NCI-H748 treated with DMSO at 0.1 percent for 48 hours (cell line): ENCODE results near the gene NKAIN4.

Experiments used
- DNase-seq: peaks from one replicate; lab custom pipeline; 2025; lab: John Stamatoyannopoulos, UW

The NKAIN4 gene

DNA sequence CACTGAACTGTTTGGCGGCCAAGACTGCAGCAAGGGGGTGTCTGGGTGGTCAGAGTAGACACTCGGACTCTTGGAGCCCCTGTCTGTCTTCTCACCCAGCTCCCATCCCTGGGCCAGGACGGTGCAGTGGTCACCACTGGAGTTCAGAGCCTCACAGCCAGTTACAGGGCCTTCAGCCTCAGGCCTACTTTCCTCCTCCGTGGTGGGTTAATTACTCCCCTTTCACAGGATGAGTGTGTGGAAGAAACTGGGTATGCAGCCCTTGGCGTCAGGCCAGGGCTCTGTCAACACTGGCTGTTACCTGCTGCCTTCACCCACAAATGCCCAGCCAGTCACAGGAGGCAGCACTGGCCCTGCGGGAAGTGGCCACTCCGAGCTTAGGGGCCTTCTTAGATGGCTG lies 36.6 kb downstream of the NKAIN4 start:
- no peak for DNase-seq

DNA sequence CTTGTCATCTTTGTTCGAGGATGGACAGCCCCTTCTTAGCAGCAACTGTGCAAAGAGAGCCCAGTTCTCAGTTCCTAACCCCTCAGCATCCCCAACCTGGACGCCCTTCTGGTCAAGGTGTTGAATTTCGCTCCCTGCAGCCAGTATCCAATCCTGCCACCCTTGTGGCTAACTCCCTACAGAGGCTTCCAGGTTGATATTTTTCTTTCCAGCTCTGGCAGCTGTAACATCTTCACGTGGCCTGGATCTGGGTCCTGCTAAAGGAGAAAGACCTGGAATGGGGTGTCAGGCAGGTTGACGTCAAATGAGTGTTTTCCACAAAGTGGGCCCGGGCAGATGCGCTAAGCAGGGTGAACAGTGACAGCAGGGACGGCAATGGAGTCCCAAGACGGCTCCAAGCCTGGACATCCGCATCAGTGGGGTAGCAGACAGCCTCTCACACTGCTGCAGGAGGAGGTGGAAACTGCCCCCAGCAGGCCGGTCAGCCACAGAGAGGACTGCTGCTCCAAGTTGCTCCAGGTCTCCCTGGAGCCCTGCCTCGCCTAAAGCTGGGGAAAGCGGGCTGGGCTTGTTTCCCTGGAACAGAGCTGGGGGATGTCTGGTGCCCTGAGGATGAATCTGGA lies 37.3 kb downstream of the NKAIN4 start:
- DNase-seq, result no peak

DNA sequence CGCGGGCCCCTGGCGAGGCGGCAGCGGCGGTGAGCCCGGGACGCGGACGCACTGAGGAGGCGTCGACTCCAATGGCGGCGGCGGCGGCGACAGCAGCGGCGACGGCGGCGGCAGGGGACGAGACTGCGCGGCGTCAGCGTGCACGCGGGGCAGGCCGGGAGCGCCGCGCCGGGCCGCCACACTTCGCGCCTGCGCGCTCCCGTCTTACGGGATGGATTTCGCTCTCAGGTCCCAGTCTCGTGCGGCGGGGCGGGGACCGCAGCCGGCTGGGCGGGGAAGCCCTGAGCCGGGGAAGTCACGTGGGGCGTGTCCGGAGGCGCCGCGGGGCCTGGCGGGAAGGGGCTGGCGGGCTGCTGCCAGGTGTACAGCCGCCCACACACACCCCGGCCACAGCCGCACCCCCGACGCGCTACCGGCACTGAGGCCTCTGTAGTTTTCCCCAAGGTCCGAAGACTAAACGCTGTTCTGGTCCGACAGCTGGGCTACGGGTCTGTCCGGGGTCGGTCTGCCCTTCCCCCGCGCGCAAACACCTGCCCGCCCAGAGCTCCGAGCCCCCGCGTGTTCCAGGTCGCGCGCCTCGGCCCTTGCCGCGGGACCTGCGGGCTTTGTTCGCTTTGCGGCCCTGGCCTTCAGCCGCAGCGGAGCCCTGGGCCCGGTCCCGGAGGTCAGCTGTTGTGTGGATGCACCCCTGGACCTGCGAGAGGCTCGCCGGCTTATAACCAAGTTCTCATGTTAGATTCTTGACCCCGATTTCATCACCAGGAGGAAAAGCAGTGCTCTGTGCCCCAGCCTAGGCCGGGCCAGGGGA lies 38.0 kb downstream of the NKAIN4 start, which contains the start of gene YTHDF1:
TSS of gene YTHDF1 (minus strand) at position 91 of the 808 bp plus-strand sequence. CDS start 239 bp downstream, outside the sequence.
- DNase-seq, result peak; percentile 74

DNA sequence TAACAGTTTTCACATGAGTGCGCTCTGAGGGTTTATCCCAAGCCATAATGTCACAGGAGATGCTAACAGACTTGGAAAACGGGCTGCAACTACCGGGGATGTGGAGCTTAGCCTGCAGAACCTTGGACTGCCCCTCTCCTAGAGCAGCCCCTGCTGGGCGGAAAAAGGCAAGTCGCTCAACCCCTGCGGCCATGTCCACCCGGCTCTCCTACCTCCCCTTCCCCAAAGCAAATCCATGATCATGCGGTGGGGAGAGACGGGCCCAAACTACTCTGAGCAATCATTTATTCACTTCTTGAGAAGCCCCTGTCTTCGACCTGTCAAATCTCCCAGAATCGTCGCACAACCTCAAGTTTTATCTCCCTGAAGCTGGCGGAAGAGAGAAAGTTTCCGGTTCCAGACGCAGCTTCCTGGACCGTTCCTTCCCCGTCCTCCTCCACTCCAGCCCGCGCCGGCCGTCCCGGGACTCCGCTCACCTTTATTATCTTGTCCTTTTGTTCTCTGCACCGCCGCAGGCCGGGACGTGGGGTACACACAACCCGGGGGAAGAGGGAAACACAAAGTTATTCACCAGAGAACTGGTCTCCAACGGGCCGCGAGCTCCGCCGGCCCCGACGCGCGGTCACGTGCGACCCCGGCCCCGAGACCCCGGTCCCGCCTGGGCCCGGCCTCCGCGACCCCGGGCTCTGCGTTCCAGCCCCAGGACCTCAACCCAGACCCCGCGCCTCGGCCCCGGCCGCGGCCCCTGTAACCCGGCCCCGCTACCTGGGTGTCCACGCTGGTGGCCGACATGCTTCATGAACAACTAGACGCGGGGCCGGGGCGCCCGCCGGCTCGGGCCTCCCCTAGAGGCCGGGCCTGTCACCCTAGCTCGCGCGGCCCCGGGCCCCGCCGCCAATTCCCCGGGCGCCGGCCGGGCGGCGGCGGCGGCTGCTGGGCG lies 38.9 kb downstream of the NKAIN4 start:
- no peak for DNase-seq

DNA sequence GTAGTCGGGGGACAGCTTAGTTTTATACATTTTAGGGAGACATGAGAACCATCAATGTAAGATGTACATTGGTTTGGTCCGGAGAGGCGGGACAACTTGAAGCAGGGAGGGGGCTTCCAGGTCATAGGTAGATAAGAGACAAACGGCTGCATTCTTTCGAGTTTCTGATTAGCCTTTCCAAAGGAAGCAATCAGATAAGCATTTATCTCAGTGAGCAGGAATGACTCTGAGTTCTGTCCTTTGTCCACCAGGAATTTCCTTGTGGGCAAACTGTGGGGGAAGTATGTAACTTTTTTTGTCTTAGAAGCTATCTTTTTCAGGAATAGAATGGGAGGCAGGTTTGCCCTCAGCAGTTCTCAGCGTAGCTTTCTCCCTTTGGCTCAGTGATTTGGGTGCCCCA lies 39.7 kb downstream of the NKAIN4 start:
- no peak for DNase-seq

DNA sequence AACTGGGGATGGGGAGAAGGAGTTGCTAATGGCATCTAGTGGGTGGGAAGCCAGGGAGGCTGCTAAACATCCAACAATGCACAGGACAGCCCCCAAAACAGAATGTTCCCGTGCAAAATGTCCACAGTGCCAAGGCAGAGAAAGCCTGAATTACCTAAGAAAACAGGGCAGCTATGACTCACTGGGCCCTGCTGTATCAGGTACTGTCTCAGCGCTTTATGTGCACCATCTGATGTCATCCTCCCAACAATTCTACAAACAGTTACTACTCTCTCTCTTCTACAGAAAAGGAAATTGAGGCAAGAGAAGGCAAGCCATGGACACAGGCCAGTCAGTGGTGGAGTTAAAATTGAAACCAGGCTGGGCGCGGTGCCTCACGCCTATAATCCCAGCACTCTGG lies 41.5 kb downstream of the NKAIN4 start:
- DNase-seq, result no peak

DNA sequence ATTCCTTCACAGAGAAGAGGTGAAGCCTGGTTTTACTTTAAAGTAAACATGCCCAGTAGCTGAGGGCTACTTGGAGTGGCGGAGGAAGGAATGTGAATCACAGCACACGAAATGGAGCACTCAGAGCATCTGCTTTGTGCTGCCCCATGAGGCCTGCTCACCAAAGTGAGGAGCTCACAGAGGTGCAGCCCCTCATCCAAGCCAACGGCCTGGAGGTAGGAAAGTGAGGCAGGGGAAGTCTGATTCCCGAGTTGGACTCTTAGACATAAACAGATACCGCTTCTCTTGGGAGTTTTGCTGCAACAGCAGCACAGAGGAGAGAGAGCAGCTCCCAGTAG lies 41.9 kb downstream of the NKAIN4 start:
- no peak for DNase-seq

DNA sequence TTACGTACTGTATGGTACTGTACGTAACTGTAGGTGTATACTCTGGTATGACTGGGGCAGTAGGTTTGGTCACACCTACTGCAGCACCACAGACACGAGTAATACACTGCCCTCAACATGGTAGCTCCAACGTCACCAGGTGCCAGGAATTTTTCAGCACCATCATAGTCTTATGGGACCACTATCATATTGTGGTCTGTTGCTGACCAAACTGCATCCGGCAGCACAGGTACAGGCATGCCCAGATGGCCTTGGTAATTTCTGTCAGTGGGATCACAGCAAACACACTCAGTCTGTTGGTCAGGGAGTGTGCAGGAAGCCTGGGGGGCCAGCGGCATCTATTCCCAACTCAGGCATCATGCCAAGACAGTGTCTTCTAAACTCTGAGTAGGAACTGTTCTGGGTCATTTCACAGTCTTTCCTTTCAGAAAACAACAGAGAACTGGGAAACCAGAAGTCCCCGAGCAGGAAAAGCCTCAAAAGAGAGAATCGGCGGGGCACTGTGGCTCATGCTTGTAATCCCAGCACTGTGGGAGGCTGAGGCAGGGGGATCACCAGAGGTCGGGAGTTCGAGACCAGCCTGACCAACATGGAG lies 44.2 kb downstream of the NKAIN4 start:
- no peak for DNase-seq

DNA sequence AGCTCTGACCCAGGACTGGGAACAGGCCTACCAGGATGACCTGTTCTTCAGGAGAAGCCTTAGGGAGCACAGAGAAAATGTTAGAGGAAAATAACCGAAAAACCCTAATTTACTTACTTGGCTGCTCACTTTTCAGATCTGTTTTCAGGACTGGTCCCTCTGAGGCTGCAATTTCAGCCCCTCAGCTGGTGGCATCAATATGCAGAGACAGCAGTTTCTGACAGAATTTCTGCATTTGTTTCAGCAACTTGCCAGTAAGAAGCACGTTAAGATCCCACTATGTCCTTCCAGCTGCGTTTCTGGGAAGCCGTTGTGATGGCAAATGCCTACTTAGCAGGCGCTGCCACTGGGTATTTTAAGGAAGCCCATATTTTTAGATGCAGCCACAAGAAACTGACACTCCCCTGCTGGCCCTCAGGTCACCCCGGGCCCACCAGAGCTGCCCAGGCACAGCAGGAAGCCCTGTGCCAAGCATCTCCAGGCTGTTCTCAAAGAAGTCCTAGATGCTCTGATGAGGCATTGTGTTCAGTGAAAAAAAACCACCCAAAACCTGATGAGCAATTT lies 45.8 kb downstream of the NKAIN4 start:
- no peak for DNase-seq

DNA sequence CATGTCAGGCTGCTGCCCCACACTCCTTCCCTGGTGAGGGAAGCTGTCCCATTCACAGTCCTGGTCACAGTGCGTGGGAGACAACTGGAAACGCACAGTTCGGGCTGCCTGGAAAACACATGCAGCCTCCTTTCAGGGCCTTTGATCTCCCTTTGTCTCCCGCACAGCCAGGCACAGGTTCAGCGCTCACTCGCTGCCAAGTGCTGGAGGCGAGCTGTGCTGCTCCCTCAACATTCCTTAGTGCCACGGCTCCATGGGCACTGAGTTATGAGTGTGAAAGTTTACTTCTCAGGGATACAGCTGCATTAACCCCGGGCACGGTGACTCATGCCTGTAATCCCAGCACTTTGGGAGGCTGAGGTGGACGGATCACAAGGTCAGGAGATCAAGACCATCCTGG lies 47.4 kb downstream of the NKAIN4 start:
- no peak for DNase-seq

DNA sequence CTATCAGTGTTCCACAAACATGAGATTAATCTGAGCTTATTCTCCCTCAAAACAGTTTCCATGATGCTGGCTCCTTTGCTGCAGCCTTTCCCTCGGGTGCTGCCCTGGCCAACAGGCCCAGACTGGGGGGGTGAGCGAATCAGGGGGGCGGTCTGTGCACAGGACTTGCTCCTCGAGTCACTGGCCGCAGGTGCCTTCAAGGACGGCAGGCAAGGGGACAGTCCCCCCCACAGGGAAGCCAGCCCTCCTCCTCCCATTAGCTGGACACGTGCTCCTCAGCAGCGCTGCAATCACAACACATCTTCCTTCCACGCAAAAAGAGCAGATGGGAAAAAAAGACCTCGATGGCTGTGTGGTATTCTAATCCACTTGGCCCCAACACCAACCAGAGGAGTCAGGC lies 48.4 kb downstream of the NKAIN4 start:
- no peak for DNase-seq

DNA sequence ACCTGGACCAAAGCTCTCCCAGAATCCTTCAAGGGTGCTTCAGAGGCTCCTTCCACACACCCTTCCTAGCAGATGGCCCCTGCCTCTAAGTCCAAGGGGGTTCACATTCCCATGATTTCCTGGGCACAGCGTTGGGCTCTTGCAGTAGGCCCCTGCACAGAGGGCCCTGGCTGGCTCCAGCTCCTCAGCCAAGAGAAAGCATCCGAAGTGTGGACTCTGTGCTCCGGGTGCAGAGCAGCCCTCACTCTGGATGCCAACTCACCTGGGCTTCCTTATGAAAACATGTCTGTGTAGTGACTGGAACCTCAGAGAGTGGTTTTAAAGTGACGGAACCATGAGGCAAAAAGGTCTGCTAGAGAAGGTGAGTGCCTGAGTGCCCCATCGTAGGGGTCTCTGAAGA lies 49.9 kb downstream of the NKAIN4 start:
- DNase-seq, result no peak

DNA sequence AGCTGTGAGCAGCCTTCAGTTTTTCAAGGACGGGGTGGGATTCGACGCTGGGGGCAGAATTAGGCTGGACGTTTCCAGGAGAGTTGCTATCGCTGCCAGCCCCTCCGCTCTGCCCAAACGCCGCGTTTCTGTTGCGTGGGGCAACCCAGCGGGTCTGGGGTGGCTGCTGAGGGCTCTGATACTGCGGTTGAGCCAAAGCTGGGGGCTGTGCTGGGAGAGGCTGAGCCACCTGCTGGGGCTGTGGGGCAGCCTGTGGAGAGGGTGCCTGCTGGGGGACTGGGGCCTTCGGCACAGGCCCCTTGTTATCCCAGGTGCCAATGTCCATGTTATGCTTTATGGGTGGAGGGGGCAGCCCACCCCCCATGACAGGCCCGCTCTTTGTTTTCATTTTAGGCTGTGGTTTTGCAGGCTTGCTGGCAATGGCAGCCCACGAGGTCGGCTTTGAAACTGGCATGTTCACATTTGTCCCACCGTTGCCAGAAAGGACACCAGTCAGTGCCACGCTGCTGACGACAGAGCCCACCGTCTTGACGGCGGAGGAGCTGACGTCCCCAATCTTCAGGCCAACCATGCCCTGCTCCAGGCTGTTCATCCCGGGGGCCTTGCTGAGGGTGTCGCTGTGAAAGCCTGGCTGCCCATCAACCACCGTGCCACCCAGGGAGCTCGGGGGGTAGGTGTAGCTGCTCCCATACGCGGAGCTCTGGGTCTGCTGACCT lies 51.3 kb downstream of the NKAIN4 start:
- DNase-seq, result no peak

DNA sequence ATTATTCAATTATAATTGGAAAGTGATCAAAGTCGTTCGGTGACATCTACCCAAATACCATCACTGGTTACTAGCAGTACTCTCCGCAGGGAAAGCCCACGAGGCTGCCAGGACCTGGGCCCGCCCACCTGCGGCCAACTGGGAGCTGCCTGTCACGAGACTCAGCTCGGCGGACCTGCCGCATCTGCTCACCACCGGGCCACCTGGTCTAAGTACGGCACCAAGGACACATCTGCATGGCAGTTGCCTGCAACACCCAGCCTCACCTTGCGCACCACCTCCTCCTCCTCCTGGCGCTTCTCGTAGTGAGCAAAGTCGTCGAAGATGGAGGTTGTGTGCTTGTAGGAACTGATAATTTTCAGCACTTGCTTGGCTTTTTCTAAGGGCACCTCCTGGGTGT lies 52.2 kb downstream of the NKAIN4 start:
- DNase-seq, result no peak

DNA sequence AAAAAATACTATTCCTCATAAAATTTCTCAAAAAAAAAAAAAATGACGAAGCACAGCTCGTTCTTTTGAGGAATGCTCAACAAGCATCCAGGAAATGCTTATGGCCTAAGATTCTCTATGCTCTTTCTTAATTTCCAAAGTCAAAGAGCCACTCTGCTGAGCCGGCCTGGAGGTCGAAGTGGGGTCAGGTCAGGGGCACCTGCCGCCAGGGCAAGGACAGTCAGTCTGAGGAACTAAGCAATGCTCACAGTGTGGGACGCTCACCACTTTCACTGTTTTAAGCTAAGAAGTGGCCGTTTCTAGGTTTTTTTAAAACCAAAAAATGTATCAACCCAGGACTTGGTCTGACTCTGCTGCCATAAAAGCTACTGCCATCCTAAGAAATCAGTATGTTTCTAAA lies 55.7 kb downstream of the NKAIN4 start:
- no peak for DNase-seq

DNA sequence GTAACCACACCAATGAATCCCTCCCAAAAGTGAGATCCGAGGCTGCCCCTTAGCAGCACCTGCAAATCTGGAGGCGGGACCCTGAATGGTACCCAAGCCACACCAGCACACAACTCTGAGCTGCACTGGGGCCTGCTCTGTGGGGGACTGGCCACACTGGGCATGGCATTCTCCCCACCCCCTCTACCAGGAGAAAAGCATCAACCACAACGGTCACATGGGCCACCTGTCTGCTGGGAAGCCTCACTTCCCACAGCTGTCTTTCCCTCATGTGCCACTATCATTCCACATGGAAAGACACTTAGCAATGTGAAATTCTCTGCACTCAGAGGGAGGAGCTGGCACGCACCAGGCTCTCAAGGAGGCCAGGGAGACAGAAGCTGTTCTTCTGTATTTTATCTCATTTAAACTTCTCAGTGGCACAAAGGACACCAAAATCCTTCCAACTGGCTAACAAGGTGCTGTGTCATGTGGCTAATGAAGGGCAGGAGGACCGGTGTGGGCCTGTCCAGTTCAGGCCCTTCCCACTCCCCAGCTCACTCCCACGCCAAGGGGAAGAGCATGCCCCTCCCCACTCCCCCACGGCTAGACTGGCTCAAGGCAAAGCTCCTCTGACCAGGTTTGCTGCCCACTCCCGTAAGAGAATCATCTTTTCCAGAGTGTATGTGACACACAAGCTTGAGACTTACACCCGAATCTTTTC lies 57.3 kb downstream of the NKAIN4 start:
- DNase-seq, result no peak

DNA sequence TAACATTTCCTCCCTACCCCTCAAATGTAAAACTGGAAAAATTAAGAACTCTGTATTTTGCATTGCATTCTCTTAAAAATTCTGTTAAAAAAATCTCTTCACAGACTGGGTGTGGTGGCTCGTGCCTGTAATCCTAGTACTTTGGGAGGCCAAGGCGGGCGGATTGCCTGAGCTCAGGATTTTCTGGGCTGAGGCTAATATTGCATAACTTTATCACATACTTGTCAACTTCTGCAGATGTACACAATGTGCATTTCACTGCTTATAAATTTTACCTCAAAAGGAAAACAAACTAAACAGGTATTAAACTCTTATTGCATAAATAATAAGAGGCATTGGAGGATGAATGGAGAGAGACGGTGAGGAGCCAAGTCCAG lies 59.5 kb downstream of the NKAIN4 start:
- no peak for DNase-seq

DNA sequence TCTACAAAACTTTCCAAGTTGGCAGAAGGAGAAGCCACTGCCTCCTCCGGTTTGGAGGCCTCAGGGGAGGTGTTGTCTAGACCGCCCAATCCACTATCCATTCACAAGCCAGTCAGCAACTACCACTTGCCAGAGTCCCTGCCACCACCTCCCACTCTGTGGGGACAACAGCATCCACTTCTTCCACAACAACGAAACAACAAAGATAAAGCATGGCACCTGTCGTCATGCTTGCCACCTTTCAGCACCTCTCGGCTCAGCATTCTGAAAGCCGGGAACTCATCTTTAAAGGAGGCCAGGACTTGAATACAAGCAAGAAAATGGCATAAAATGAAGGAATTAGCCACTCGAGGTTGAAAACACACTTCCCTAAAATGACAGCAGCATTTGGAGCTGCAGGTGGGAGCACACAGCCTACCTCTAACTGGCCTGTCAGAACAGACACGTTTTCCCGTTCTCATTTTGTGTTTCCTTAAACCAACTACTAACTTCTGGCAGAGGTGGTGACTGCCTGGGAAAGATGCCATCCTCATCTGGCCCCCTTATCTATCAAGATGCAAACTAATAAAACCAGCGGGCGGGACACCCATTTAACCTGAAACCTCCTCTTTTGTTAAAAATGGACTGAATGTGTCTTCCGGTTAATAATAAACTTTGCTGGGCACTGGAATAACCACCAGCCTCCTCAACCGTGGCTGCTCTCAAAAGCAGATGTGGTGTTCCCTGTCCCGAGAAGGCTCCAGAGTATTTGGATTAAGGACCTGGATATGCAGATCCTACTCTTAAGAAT lies 60.1 kb downstream of the NKAIN4 start:
- DNase-seq, result no peak

DNA sequence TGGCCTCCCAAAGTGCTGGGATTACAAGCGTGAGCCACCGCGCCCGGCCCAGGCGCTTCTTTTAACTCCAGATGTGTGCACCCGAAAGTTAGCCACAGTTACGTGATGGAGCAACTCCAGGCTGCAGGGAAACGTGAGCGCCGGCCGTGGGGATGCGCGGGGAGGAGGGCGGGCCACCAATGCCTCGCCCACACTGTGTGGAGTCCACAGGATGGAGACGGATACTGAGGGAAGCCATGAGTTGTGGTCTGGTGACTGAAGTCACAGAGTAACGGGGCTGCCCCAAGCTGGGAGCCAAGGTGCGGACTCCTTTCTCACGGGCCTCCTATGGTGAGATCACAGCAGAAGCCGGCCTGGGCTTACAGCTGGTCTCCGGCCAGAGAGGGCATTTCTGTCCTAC lies 61.5 kb downstream of the NKAIN4 start:
- no peak for DNase-seq

DNA sequence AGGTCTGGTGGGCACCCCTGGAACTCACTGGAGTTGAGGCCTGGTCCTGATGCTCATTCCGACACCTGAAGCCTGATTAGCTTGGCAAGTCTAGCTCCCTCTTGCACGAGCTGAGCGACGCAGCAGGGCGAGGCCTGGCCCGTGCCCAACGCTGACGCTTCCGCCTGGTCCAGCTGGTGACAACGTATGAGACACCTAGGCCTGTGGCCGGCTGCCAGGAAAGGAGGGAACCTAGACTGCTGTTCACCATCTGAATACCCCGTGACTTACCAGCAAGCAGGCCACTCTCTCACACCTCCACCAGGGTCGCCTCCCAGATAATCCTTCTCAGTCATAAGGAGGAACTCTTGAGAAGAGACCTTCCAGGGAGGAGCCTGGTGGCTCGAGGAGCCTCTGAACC lies 62.9 kb downstream of the NKAIN4 start:
- DNase-seq, result peak; percentile 7
